ENCODE results near the gene ANO10.
"Not testable (repeated sequence)": the region's sequence is repeated elsewhere in the genome, so short reads cannot be mapped to it uniquely, and the experiment has no call there.

The ANO10 gene

DNA sequence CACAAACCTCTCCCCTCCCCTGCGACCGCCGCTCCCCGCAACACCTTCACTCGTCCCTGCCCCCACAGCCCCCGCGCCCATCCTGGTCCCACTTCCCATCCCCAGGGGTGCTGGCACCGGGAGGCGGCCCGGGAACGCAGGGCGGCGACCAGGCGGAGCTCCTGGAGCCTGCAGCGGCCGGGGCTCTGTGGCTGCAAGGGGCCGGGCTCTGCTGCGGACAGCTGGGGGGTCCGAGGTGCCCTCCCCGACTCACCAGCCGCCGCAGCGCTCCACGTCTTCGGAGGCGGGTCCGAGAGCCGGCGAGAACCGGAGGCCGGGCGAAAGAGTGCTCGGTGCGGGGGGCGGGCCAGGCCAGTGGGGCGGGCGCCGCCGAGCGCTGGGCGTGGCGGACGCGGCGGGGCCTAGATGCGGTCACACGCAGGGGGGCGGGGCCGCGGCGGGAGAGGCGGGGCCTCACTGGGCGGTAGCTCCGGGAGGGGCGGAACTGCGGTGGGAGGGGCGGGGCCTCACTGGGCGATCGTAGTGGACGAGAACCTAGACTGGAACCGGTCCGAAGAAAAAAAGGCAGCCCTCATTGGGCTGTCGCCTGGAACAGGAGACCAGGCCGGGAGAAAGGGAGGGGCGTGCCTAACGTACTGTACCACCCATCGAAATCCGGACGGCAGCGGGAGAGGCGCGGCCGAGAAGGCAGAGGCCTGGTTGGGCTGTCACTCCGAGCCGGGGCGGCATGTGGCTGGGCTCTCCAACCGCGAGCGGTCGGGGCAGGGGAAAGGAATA, at the start of gene ANO10:
Gene ANO10 (minus strand): TSS at position 356 of the 777 bp plus-strand sequence. CDS start 16,159 bp downstream, outside the sequence.
- DNase-seq (ENCODE audit: low read depth) = peak; percentile 99

- DNase-seq (ENCODE audit: low read depth) = no peak
Measured at GRCh38 chr3:43670635-43671522, 49.1 kb upstream of the ANO10 start.

DNA sequence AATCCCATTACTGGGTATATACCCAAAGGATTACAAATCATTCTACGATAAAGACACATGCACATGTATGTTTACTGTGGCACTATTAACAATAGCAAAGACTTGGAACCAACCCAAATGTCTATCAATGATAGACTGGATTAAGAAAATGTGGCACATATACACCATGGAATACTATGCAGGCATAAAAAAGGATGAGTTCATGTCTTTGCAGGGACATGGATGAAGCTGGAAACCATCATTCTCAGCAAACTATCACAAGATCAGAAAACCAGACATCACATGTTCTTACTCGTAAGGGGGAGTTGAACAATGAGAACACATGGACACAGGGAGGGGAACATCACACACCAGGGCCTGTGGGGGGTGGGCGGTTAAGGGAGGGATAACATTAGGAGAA, 43.2 kb upstream of the ANO10 start:
- not testable (repeated sequence) for DNase-seq (ENCODE audit: low read depth)

DNA sequence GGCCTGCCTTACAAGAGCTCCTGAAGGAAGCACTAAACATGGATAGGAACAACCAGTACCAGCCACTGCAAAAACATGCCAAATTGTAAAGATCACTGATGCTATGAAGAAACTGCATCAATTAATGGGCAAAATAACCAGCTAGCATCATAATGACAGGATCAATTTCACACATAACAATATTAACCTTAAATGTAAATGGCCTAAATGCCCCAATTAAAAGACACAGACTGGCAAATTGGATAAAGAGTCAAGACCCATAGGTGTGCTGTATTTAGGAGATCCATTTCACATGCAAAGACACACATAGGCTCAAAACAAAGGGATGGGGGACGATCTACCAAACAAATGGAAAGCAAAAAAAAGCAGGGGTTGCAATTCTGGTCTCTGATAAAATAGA, 39.6 kb upstream of the ANO10 start:
- DNase-seq (ENCODE audit: low read depth) = not testable (repeated sequence)

DNA sequence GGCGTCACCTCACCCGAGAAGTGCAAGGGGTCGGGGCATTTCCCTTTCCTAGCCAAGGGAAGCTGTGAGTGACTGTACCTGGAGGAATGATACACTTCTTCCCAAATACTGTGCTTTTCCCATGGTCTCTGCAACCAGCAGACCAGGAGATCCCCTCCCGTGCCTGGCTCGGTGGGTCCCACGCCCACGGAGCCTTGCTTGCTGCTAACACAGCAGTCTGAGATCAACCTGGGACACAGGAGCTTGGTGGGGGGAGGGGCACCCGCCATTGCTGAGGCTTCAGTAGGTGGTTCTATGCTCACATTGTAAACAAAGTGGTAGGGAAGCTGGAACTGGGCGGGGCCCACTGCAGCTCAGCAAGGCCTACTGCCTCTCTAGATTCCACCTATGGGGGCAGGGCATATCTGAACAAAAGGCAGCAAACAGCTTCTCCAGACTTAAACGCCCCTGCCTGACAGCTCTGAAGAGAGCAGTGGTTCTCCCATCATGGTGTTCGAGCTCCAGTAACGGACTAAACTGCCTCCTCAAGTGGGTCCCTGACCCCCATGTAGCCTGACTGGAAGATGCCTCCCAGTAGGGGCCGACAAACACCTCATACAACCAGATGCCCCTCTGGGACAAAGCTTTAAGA, 37.6 kb upstream of the ANO10 start:
- no peak for DNase-seq (ENCODE audit: low read depth)

- not testable (repeated sequence) for DNase-seq (ENCODE audit: low read depth)
Measured at GRCh38 chr3:43656390-43656789, 34.6 kb upstream of the ANO10 start.

- DNase-seq (ENCODE audit: low read depth) = no peak
Measured at GRCh38 chr3:43650345-43650744, 28.5 kb upstream of the ANO10 start.

DNA sequence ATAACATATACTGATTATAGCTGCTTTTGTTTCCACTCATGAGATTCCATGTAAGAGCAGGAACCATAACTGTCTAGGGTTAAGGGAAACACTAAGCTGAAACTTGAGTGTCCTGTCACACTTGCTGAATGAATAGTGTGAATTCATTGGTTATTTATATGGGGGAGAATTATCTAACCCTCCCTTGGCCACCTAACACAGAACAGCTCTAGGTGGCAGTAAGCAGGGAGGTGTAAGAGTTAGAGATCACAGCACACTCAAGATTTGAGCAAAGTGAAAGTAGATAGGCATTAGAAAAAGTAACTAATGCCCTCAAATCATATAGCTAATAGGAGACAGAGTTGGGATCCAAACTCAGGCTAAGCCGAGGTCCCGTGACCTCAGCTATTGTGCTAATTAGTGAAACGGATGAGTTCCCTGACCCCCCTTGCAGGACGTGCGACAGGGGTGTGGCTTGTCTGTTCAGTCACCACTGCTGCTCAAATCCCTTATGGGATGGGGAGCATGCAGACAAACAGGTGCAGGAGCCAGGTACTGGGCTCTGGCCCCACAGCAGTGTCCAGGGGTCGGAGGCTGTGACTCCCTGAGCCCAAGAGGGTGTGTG, 27.7 kb upstream of the ANO10 start:
- no peak for DNase-seq (ENCODE audit: low read depth)

GRCh38 chr3:43648957-43649356, 27.1 kb upstream of the ANO10 start:
- DNase-seq (ENCODE audit: low read depth) = no peak

GRCh38 chr3:43647331-43648166, 25.7 kb upstream of the ANO10 start:
- no peak for DNase-seq (ENCODE audit: low read depth)

DNA sequence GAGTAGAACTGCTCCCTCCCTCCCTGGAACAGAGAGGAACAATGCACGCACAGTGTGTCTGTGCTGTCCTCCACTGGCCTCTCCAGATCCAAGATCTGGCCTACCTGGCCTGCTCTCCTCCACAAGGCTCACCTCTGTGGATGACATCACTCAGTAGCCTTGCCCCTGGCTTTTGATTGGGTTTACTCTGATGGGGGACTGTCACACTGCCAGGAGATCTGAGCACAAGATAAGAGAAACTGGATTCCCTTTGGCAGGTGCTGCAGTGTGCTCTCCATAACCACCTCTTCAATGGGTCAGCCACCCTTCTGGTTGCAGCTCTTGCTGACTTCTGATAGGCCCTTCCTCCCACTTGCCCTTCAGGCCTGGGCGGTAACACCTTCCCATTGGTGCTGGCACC, 22.6 kb upstream of the ANO10 start:
- DNase-seq (ENCODE audit: low read depth) = no peak

DNA sequence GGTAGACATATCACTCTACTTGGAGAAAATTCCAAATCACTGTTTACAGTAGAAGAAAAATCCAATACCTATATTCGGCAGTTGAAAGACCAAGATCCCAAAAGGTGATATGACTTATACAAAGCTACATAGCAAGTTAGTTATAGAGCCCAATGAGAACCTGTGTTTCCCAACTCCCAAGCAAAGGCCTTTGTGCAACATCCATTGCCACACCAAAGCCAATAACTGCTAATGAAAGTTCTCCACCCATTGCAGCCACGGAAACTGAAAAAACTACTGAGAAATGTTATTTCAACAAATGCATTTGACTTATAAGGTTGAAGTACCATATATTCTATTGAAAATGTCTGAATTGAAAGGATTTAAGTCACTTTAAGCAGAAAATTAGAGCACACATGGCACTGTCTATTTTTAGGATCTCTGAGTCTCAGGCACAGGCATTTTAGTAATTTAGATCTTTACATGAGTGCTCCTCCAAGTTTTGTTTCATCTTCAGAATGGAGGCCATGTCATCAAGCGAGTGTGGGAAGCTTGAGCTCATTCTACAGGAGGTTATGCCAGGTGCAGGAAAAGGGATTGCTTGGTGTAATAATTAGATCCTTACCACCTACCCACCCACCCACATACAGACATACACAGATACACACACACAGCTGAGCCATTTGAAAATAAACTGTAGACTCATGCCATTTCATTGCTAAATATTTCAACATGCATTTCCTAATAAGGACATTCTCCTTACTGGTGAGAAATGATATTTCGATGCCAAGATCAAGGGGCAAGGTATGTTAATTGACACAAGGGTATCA, 19.7 kb upstream of the ANO10 start:
- no peak for DNase-seq (ENCODE audit: low read depth)

- no peak for DNase-seq (ENCODE audit: low read depth)
Measured at GRCh38 chr3:43640681-43641080, 18.9 kb upstream of the ANO10 start.

DNA sequence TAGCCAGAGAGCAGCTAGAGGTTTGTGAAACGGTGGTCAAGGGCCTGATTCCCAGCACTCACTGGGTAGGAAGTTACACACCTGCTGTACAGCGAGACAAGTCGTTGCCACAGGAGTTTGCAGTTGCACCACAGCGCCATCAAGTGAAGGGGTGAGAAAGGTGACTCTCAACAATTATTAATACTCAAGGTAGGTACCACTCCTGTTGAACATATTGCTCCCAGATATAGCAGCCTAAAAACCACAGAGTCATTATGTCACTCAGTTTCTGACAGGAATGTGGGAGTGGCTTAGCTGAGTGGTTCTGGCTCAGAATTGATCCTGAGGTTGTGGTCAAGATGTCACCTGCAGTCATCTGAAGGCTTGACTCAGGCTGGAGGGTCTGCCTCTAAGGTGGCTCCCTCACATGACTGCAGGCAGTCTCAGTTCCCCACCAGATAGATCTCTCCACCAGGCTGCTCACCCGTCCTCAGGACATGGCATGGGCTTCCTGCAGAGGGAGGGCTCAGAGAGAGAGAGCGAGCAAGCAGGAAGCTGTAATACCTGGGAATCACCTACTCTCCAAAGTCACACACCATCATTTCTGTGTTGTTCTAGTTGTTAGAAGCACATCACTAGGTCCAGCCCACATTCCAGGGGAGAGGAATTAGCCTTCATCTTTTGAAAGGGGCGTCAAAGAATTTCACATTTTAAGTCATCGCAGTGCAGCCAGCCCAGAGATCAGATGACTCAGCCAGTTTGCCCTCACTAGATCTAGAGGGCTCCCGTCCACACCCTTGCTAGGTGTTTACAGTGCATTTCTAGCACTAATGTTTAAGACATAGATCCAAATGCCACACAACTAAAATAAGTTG, 17.0 kb upstream of the ANO10 start:
- DNase-seq (ENCODE audit: low read depth) = no peak

DNA sequence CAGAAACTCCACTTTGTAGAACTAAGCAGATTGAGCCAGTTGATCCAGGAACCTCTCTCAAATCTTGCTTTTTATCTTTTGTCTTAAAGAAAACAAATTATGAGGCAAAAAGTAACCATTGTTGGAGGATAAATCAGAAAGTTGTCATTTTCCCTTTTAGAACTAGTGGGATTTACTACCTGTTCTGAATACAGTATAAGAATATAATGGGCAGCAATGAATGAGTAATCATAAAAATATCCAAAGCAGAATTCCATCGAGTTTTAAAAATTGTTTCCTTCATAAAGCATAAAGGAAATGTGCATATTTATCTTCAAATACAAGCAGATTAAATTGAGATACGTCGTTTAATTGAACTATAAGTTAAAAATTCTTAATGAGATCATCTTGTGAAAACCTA, 15.9 kb upstream of the ANO10 start:
- DNase-seq (ENCODE audit: low read depth) = no peak

DNA sequence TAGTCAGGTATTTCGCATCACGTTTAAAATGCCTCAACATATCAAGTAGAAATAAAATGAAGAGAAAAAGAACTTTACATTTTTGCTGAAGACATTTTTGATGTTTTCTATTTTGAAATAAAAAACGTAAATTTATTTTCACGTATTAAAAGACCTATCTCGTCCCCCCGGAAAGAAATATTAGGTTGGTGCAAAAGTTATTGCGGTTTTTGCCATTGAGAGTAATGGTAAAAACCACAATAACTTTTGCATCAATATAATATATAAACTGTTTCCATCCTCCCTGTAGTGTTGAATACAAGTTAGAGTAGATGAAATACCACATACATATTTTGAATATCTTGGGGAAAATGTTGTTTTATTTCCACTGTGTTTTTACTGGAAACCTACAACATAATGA, 11.2 kb upstream of the ANO10 start:
- DNase-seq (ENCODE audit: low read depth) = no peak

GRCh38 chr3:43632269-43632733, 10.5 kb upstream of the ANO10 start:
- peak; percentile 57 for DNase-seq (ENCODE audit: low read depth)

GRCh38 chr3:43629741-43630140, 7.9 kb upstream of the ANO10 start:
- no peak for DNase-seq (ENCODE audit: low read depth)

DNA sequence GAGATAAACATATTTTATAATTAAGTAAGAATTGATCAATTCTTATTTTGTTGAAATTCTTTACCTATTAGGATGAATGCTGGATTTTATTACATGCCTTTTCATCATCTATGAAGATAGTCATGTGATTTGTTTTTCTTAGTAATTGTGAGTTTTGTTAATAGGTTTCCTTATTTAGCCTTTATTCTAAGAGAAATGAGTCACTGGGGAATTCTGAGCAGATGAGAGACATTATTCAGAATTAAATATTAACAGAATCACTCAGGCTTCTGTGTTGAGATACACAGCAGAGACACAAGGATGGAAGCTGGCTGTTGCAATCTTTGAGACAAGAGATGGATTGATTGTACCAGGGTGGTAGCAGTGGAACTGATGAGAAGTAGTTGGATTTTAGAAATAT, 7.4 kb upstream of the ANO10 start:
- DNase-seq (ENCODE audit: low read depth) = no peak

Data from stromal cell of bone marrow (primary cell).